Heart left ventricle (tissue), 13 donors: ENCODE data around the gene P2RX7.

Experiments used
- CTCF ChIP-seq, 12 donors: fragments of 200-600 bp; sonication (generic) in 4 of 12; IDR thresholded peaks; one replicate each; pipeline versions ENCODE4 v1.5.0 to v1.8.0; 2018 to 2022; ENCODE audit warnings: antibody characterized with exemption in 12 of 12, mild to moderate bottlenecking in 5 of 12
- POLR2A ChIP-seq, 2 donors: fragments of 450-650 bp; IDR thresholded peaks; one replicate each; pipeline ENCODE4 v1.6.1; 2017; ENCODE audit warnings: antibody characterized with exemption in 2 of 2, mild to moderate bottlenecking in 2 of 2, moderate library complexity in 2 of 2
- donor health status: ischemic (EF 13 %, LVEDD 7.1; RV severe dilation, severe dysfunction).
- donor health status: DM: no; HTN: yes; CAD: no.
- donor health status: DM: no; HTN: no; CAD: no.
- donor health status: ischemic (EF 25% LVEDD 6.9; RV normal size, moderate dysfunction).
- donor health status: ischemic (EF 25% LVEDD 5.7; RV mildly dilated, moderate dysfunction).
- donor health status: ischemic (EF 35%, LVEDD 5.7; RV mildly dilated, moderate dysfunction).
- donor health status: nonischemic (EF 11% LVEDD 7.7; RV severe dilation, severe dysfunction).
- donor health status: DM: yes; HTN: yes; CAD: no.
- donor health status: PGD.
- donor health status: ischemic (EF 29% LVEDD 5.4; RV normal size, mild dysfunction).
- donor health status: nonischemic (EF 23%, LVEDD 6.1; RV moderate dilation, normal function).

GRCh38 chr12:121102307-121102706 is 30.4 kb upstream of the P2RX7 start:
- TF ChIP-seq CTCF (IDR thresholded peaks at IDR 0.05), result no peak
- TF ChIP-seq POLR2A (IDR thresholded peaks at IDR 0.05), result no peak
